GM19240 (cell line): ENCODE measurements around the gene MAP1B.

Experiments
- DNase-seq: peaks from one replicate; pipeline ENCODE4 v3.0.0; 2011; ENCODE audit warnings: low spot score; ENCODE audit not compliant: insufficient read length

MAP1B gene

DNA sequence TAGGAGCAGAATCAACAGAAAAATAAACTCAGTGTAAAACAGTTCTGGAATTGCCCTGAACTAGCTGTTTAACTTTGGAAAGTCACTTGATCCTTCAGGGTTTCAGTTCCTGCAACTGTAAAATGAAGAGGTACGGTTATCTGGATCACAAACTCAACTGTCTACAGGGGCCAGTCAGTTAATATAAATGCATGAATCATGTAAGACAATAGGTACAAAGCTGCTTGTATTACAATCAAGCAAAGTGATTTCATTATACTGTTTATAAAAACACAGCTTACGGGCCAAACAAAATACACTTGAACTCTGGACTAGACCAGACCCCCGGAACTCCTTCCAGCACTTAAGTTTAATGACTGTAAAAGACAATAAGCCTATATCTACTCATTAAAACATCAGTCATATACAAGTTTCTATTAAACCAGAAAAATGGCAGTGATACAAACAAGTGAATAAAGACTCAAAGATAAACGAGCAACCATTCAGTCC is 139.7 kb downstream of the MAP1B start:
- DNase-seq = no peak

DNA sequence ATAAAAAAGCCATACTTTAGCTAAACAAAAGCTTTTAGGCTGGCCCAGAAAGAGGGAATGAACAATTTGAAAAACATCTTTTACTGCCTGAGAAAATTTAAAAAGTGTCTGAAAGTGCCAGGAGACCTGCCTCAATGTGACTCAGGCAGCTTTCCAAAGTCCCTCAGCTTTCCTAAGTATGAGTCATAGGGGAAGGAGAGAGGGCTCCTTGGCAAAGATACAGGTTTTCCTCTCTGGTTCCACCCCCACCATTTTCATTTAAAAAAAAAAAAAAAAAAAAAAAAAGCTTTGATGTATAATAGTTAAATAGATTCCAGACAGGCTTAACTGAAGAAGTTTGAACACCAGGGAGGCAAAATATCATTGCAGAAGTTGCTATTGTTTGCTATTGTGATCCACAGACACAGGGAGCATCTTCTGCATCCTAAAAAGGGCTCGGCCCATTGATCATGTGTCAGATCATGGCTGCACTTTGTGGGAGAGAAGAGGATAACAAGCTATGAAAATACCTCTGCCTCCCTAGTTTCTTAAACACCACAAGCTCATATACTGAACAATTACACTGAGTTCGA is 141.2 kb downstream of the MAP1B start:
- no peak for DNase-seq

GRCh38 chr5:72251386-72251785 is 144.1 kb downstream of the MAP1B start:
- no peak for DNase-seq

DNA sequence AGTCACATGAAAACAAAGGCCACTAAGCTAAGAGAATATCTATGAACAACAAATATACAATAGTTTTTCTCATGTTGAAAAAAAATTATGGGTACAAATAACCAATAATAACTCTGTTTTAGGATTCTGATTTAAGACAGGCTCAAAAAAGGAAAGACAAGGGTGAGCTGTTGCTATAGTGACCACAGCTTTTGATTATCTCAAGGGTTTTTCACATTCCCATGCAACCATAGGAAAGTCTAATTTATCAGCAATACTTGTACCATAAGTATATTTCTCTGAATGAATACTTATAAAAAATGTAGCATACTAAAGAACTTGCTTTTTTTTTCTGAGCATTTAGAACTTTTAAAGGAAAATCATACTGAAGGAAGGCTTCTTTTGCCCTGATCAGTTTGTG is 144.7 kb downstream of the MAP1B start:
- DNase-seq = no peak

GRCh38 chr5:72252574-72253155 is 145.4 kb downstream of the MAP1B start:
- DNase-seq = no peak

GRCh38 chr5:72255237-72255636 is 148.0 kb downstream of the MAP1B start:
- no peak for DNase-seq

DNA sequence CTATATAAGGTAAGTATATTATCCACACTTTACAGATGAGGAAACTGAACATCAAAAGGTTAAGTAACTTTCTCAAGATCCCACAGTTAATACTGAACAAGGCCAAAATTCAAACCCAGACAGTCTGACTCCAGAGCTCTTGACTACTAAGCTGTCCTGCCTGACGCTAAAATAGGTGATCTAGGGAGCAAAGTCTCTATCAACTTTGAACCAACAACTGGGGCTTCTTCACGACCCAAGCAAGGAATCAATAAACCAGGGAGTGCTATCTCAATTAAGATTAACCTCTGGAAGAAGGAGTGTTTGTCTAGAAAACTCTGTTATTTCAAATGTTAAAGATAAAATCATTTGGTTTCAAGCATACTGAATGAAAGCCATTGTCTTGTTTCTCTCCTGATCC is 148.4 kb downstream of the MAP1B start:
- DNase-seq = no peak

GRCh38 chr5:72256536-72256935 is 149.3 kb downstream of the MAP1B start:
- no peak for DNase-seq
